K562 (cell line): ENCODE data around the gene SH3PXD2B. TPM values are rescaled to one million over a fixed set of nuclear protein-coding genes. Genes with fewer than 3 reads are reported as not detected.

ENCODE experiments used
- ATAC-seq: fragments of 200-7000 bp; cut with Tn5 transposase; 3 replicates; pipeline ENCODE4 v1.9.1; 2020; ENCODE audit warnings: moderate library complexity
- BruUV-seq: library from RNA; stranded (reverse); fragments of 400-500 nt; replicated peaks from 2 replicates; lab custom pipeline; 2021; lab: Mats Ljungman, UMichigan
- CTCF ChIA-PET: fragments of 300-600 bp; formaldehyde crosslinking; extraction: SDS; loops from one replicate; lab custom pipeline; 2021; ENCODE audit warnings: low intra/inter-chr PET ratio; lab: Yijun Ruan, JAX
- POLR2A ChIA-PET: fragments of 300-600, 350-650 bp; sonication (Branson Sonifier 250); formaldehyde crosslinking; extraction: SDS; loops from one replicate; lab custom pipeline; 2021; ENCODE audit warnings: antibody characterized with exemption, inconsistent platforms; lab: Yijun Ruan, JAX
- DNase-seq, 4 experiments: peaks; one replicate each; pipeline versions ENCODE4 v3.0.0 to v3.0.0-alpha.2; 2011 to 2018; ENCODE audit warnings: low spot score in 3 of 4, mixed read lengths in 3 of 4; ENCODE audit errors: extremely low read depth in 1 of 4
- FAIRE-seq: peaks from 2 replicates; lab custom pipeline; 2011; peaks lifted over from hg19 to GRCh38; lab: Jason Lieb, UNC
- H2AFZ ChIP-seq: 2 replicates; pipeline ENCODE4 v1.6.0; 2011; ENCODE audit warnings: low read depth, low read length, control low read depth, inconsistent platforms
- H3K27ac ChIP-seq: fragments of 200-600 bp; 3 replicates; pipeline ENCODE4 v1.8.0; 2011; ENCODE audit warnings: low read depth, mild to moderate bottlenecking, control low read depth, inconsistent platforms, low read length, moderate library complexity, mixed read lengths; ENCODE audit errors: extremely low read depth
- H3K27me3 ChIP-seq, 2 experiments: fragments of 300-600 bp in 1 of 2; 2 replicates in 1 of 2; 3 replicates in 1 of 2; pipeline versions ENCODE4 v1.6.0 to v1.8.0; 2011; ENCODE audit warnings: inconsistent platforms in 2 of 2, low read length in 2 of 2, mild to moderate bottlenecking in 1 of 2, mixed read lengths in 1 of 2, moderate library complexity in 1 of 2; ENCODE audit not compliant: control insufficient read depth in 2 of 2, insufficient read depth in 2 of 2
- H3K36me3 ChIP-seq: fragments of 300-600 bp; 3 replicates; pipeline ENCODE4 v1.8.0; 2011; ENCODE audit warnings: mild to moderate bottlenecking, low read length, inconsistent platforms; ENCODE audit not compliant: control insufficient read depth, insufficient read depth
- H3K4me1 ChIP-seq, 2 experiments: fragments of 200-600 bp in 1 of 2; replicated peaks in 1 of 2; 2 replicates in 1 of 2; 3 replicates in 1 of 2; pipeline versions ENCODE4 v1.5.1 to v1.8.0; 2011; ENCODE audit warnings: inconsistent platforms in 2 of 2, low read length in 2 of 2, mild to moderate bottlenecking in 1 of 2, mixed read lengths in 1 of 2, moderate library complexity in 1 of 2; ENCODE audit not compliant: control insufficient read depth in 2 of 2, insufficient read depth in 2 of 2
- H3K4me2 ChIP-seq: 2 replicates; pipeline ENCODE4 v1.6.1; 2011; ENCODE audit warnings: low read length, control low read depth, inconsistent platforms, mixed read lengths; ENCODE audit not compliant: insufficient read depth
- H3K4me3 ChIP-seq: fragments of 200-600 bp; sonication (generic), shearing (Covaris generic); 2 replicates; pipeline ENCODE4 v1.5.1; 2016; ENCODE audit warnings: control low read depth, inconsistent platforms
- H3K79me2 ChIP-seq: fragments of 200-600 bp; 3 replicates; pipeline ENCODE4 v1.8.0; 2011; ENCODE audit warnings: low read length, inconsistent platforms; ENCODE audit not compliant: control insufficient read depth, insufficient read depth
- H3K9ac ChIP-seq, 2 experiments: 2 replicates each; pipeline versions ENCODE4 v1.6.0 to v1.6.1; 2011; ENCODE audit warnings: low read depth in 2 of 2, low read length in 2 of 2, control low read depth in 1 of 2, inconsistent platforms in 1 of 2, mild to moderate bottlenecking in 1 of 2, mixed read lengths in 1 of 2; ENCODE audit not compliant: insufficient read depth in 1 of 2
- H3K9me1 ChIP-seq: one replicate; pipeline ENCODE4 v1.6.0; 2011; ENCODE audit warnings: inconsistent platforms, mild to moderate bottlenecking, low read length, moderate library complexity; ENCODE audit not compliant: control insufficient read depth, insufficient read depth
- H3K9me3 ChIP-seq: replicated peaks from 2 replicates; pipeline ENCODE4 v1.5.1; 2011; ENCODE audit warnings: low read depth, low read length, inconsistent platforms; ENCODE audit not compliant: control insufficient read depth, insufficient read depth
- H4K20me1 ChIP-seq: replicated peaks from 2 replicates; pipeline ENCODE4 v1.6.1; 2011; ENCODE audit warnings: low read length, inconsistent platforms, mixed read lengths; ENCODE audit not compliant: control insufficient read depth, insufficient read depth
- ILF3 ChIP-seq: fragments of 450-650 bp; IDR thresholded peaks from 2 replicates; pipeline ENCODE4 v1.6.1; 2018; ENCODE audit warnings: antibody characterized with exemption, mild to moderate bottlenecking, moderate library complexity, borderline replicate concordance
- SMAD1 ChIP-seq: fragments of 150-350 bp; IDR thresholded peaks from 2 replicates; pipeline ENCODE4 v1.6.1; 2014; ENCODE audit warnings: low read length, low read depth; ENCODE audit not compliant: partially characterized antibody
- TCF3 ChIP-seq: sonication (generic); formaldehyde crosslinking; IDR thresholded peaks from 2 replicates; pipeline ENCODE4 v1.4.0; 2020; ENCODE audit warnings: mild to moderate bottlenecking, missing genetic modification reagents
- ZNF778 ChIP-seq: fragments of 450-650 bp; formaldehyde crosslinking; IDR thresholded peaks from 2 replicates; pipeline ENCODE4 v1.4.0; 2020; ENCODE audit warnings: mild to moderate bottlenecking, moderate library complexity
- ZSCAN32 ChIP-seq: fragments of 450-650 bp; formaldehyde crosslinking; IDR thresholded peaks from 2 replicates; pipeline ENCODE4 v1.4.0; 2020; ENCODE audit warnings: mild to moderate bottlenecking, moderate library complexity
- WGBS: fragments of 100-300 bp; shearing (Covaris generic); methylation state at CpG from one replicate; pipeline ENCODE4 v1.1.6; 2016; ENCODE audit warnings: low coverage, mixed read lengths; ENCODE audit not compliant: insufficient coverage; ENCODE audit errors: missing lambda C conversion rate; 5-methylcytosine and 5-hydroxymethylcytosine counted together
- in situ Hi-C: fragments of 300-500 bp; cut with MboI; formaldehyde crosslinking; loops from 4 replicates; pipeline ENCODE4 v1.15.0; 2018; ENCODE audit warnings: inconsistent platforms, mixed read lengths
- intact Hi-C: fragments of 100-400 bp; cut with micrococcal nuclease; formaldehyde crosslinking; loops from 2 replicates; pipeline ENCODE4 v1.14.2; 2022
- polyA plus RNA-seq, 8 experiments: library from polyadenylated mRNA; depleted of rRNA in 4 of 8; stranded (reverse) in 5 of 8; unstranded in 3 of 8; fragments of >200 nt; fragmentation: Nextera tagmentation in 2 of 8; fragmentation: Illumina TruSeq in 1 of 8; extraction: Ambion mirVana in 2 of 8; extraction: Trizol in 1 of 8; gene quantifications; 2 replicates each; pipeline versions ENCODE4 v1.2.1 to v1.2.3, GENCODE V29; 2011 to 2014; ENCODE audit warnings: inconsistent platforms in 1 of 8, missing spikeins in 1 of 8
- total RNA-seq, 7 experiments: library from RNA; depleted of rRNA in 6 of 7; stranded (reverse); fragments of >200 nt in 6 of 7; fragmentation: Illumina TruSeq in 2 of 7; extraction: Trizol in 2 of 7; gene quantifications; 2 replicates each; pipeline versions ENCODE4 v1.2.1 to v1.2.3, GENCODE V29; 2011 to 2021; ENCODE audit warnings: low replicate concordance in 1 of 7

Gene SH3PXD2B
- total and polyA plus RNA-seq, 9 of the 15 experiments (the other 6 are each of a cell fraction or from before 2014, with no cell fraction given) = 0.04 to 0.66 (median 0.19) TPM

- no peak overlapping the region for H3K9ac ChIP-seq
- H3K4me1 ChIP-seq = no peaks in the 10 kb centered on the region; a peak in 1 of 5 replicates
- intact Hi-C loops (no loop called here), in situ Hi-C loops (loop anchor here (10.0 kb wide), 1 partner anchor 251 kb away; no protein-coding TSS in a partner anchor)
- no peak overlapping the region for H3K4me2 ChIP-seq
- no peak overlapping the region for H3K4me3 ChIP-seq
- H3K9me3 ChIP-seq = 0 out of 2 replicates have a peak, but pooled peaks cover 3% of the 10 kb centered on the region
- no peaks in the 10 kb centered on the region for H3K36me3 ChIP-seq
- H3K79me2 ChIP-seq = no peaks in the 10 kb centered on the region
- CTCF ChIA-PET = interaction anchor here (0.6 kb wide), 1 partner anchor 102 kb away, joined by 3 read pairs; no protein-coding TSS in a partner anchor
- BruUV-seq = no TSS peak
- no peaks in the 10 kb centered on the region for H3K9me1 ChIP-seq
- no peak overlapping the region for H2AFZ ChIP-seq
- ATAC-seq (no peak), FAIRE-seq (no peak), DNase-seq (no peak)
- no peak overlapping the region for H3K27ac ChIP-seq
- WGBS = 0% methylated on average over 4 of the region's 4 CpGs
- TF ChIP-seq TCF3 = no peak
- no peak for TF ChIP-seq ILF3
- no peak for TF ChIP-seq ZSCAN32 (CRISPR knock-in tag)
- no peak for TF ChIP-seq SMAD1
- no peak for TF ChIP-seq ZNF778 (CRISPR knock-in tag)
- H4K20me1 ChIP-seq = no peaks in the 10 kb centered on the region
- H3K27me3 ChIP-seq = peaks cover 0 to 13% of the 10 kb centered on the region in 2 experiments; a peak in 1 of 5 replicates
- POLR2A ChIA-PET = no interaction called here
Measured at GRCh38 chr5:172365948-172366608, 88.2 kb downstream of the SH3PXD2B start.
